Measurements from ENCODE around the gene CPXM2.

DNA sequence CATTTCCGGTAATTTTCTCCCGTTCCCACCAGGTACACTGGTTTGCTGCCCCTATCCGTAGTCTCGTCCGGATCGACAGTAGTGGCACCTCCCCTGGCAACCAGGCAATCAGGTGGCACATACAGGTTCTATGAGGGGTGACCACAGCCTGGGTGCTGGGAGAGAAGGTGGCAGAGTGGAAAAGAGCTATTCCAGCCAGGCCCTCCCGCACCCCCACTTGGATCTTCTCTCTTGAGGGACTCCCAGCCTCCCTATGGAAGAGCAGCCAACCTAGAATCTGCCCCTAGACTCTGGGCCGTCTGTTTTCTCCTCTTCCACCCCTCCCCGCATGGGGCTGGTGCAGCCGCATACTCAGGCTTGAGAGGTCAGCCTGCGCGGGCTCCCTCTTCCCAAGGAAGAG, 166.9 kb downstream of the CPXM2 start:
- TF ChIP-seq EZH2 (IDR thresholded peaks at IDR 0.05; ENCODE audit: borderline replicate concordance, insufficient read depth, low read depth, low read length, poor library complexity, severe bottlenecking) (no peak), CTCF (IDR thresholded peaks at IDR 0.05) (no peak)
